HEK293 (cell line): ENCODE data around the gene LYPD3.

Experiments
- CTCF ChIA-PET: fragments of 350-600 bp; formaldehyde crosslinking; extraction: SDS; loops from one replicate; lab custom pipeline; 2021; ENCODE audit warnings: antibody characterized with exemption; lab: Yijun Ruan, JAX
- POLR2A ChIA-PET: fragments of 300-600 bp; formaldehyde crosslinking; extraction: SDS; loops from one replicate; lab custom pipeline; 2020; ENCODE audit warnings: antibody characterized with exemption, inconsistent platforms; lab: Yijun Ruan, JAX
- H3K27ac ChIP-seq: fragments of 200-500 bp; sonication (Bioruptor generic); 2 replicates; pipeline ENCODE4 v1.5.1; 2014; ENCODE audit warnings: low read depth, low read length, control low read depth, inconsistent platforms; ENCODE audit errors: extremely low read depth
- H3K36me3 ChIP-seq, 2 experiments: fragments of 200-500 bp in 1 of 2; sonication (Bioruptor generic) in 1 of 2; 1 replicate in 1 of 2; 2 replicates in 1 of 2; pipeline ENCODE4 v1.5.1; 2014 to 2017; ENCODE audit warnings: inconsistent platforms in 2 of 2, low read length in 2 of 2; ENCODE audit not compliant: control insufficient read depth in 2 of 2, insufficient read depth in 1 of 2
- H3K4me1 ChIP-seq: fragments of 200-500 bp; sonication (Bioruptor generic); 2 replicates; pipeline ENCODE4 v1.5.1; 2014; ENCODE audit warnings: mild to moderate bottlenecking, low read length, inconsistent platforms; ENCODE audit not compliant: control insufficient read depth, insufficient read depth
- H3K4me3 ChIP-seq: 2 replicates; pipeline ENCODE4 v1.5.1; 2011; ENCODE audit warnings: low read depth, mild to moderate bottlenecking, control low read depth, low read length, moderate library complexity
- H3K9me3 ChIP-seq: fragments of 200-500 bp; sonication (Bioruptor generic); 2 replicates; pipeline ENCODE4 v1.5.1; 2014; ENCODE audit warnings: low read depth, low read length, inconsistent platforms; ENCODE audit not compliant: control insufficient read depth, insufficient read depth
- BCL11B ChIP-seq: fragments of 450-650 bp; formaldehyde crosslinking; IDR thresholded peaks from 2 replicates; pipeline ENCODE4 v1.5.1; 2016; ENCODE audit warnings: low read depth, missing biosample characterization, missing genetic modification characterization
- GLIS1 ChIP-seq: fragments of 450-650 bp; formaldehyde crosslinking; IDR thresholded peaks from 2 replicates; pipeline ENCODE4 v1.5.1; 2016; ENCODE audit warnings: missing biosample characterization, missing genetic modification characterization
- PRDM1 ChIP-seq: fragments of 450-650 bp; formaldehyde crosslinking; IDR thresholded peaks from 2 replicates; pipeline ENCODE4; 2016; ENCODE audit warnings: missing biosample characterization, missing genetic modification characterization
- ZBTB17 ChIP-seq: fragments of 450-650 bp; formaldehyde crosslinking; IDR thresholded peaks from 2 replicates; pipeline ENCODE4 v1.5.1; 2016; ENCODE audit warnings: missing biosample characterization, missing genetic modification characterization
- ZIC2 ChIP-seq: fragments of 450-650 bp; formaldehyde crosslinking; IDR thresholded peaks from 2 replicates; pipeline ENCODE4 v1.5.1; 2016; ENCODE audit warnings: missing biosample characterization, missing genetic modification characterization
- ZNF112 ChIP-seq: fragments of 450-650 bp; formaldehyde crosslinking; IDR thresholded peaks from 2 replicates; pipeline ENCODE4 v1.5.0; 2017; ENCODE audit warnings: missing biosample characterization, missing genetic modification characterization
- ZNF302 ChIP-seq: fragments of 450-650 bp; formaldehyde crosslinking; IDR thresholded peaks from 2 replicates; pipeline ENCODE4 v1.5.1; 2016; ENCODE audit warnings: missing biosample characterization, missing genetic modification characterization, low read depth
- ZNF544 ChIP-seq: fragments of 450-650 bp; formaldehyde crosslinking; IDR thresholded peaks from 2 replicates; pipeline ENCODE4 v1.5.0; 2017; ENCODE audit warnings: missing biosample characterization, missing genetic modification characterization
- ZNF768 ChIP-seq: fragments of 450-650 bp; formaldehyde crosslinking; IDR thresholded peaks from 2 replicates; pipeline ENCODE4 v1.5.1; 2018; ENCODE audit warnings: missing biosample characterization, mild to moderate bottlenecking, missing genetic modification characterization
- TF ChIP-seq, protein P1 (sequence below): fragments of 450-650 bp; formaldehyde crosslinking; IDR thresholded peaks from 2 replicates; pipeline ENCODE4 v1.5.1; 2016; ENCODE audit warnings: missing biosample characterization, missing genetic modification characterization
- TF ChIP-seq, protein P2 (sequence below): fragments of 450-650 bp; formaldehyde crosslinking; IDR thresholded peaks from 2 replicates; pipeline ENCODE4 v1.5.1; 2017; ENCODE audit warnings: missing biosample characterization, missing genetic modification characterization
- TF ChIP-seq, protein P3 (sequence below): IDR thresholded peaks from 2 replicates; pipeline ENCODE4 v1.6.1; 2011; ENCODE audit warnings: mild to moderate bottlenecking, low read depth, low read length, borderline replicate concordance

The LYPD3 gene

DNA sequence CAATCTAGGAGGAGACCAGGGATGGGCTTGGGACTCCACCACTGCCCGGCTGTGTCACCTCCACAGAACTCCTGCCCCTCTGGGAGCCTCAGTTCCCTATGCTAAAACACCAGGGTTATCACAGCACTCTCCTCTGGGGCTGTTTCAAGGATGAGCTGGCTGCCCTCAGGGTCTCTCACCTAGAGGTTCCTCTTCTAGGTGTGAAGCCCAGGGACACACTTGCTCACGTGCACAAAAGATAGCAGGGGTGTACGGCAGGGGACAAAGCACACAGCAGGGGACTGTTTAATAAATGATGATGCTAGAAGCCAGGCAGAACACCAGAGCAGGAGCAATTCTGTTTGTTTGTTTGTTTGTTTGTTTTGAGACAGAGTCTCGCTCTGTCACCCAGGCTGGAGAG is 16.8 kb upstream of the LYPD3 start:
- TF ChIP-seq ZIC2 (tag by site-specific recombination) (peak; percentile 92), ZBTB17 (tag by site-specific recombination) (no peak), GLIS1 (tag by site-specific recombination) (peak; percentile 84)
- TF ChIP-seq, protein P1, sequence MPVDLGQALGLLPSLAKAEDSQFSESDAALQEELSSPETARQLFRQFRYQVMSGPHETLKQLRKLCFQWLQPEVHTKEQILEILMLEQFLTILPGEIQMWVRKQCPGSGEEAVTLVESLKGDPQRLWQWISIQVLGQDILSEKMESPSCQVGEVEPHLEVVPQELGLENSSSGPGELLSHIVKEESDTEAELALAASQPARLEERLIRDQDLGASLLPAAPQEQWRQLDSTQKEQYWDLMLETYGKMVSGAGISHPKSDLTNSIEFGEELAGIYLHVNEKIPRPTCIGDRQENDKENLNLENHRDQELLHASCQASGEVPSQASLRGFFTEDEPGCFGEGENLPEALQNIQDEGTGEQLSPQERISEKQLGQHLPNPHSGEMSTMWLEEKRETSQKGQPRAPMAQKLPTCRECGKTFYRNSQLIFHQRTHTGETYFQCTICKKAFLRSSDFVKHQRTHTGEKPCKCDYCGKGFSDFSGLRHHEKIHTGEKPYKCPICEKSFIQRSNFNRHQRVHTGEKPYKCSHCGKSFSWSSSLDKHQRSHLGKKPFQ (tag by site-specific recombination): peak; percentile 87
- Histone ChIP-seq H3K36me3 (peaks cover 0 to 11% of the 10 kb centered on the region in 2 experiments; a peak in 1 of 3 replicates), H3K4me3 (no peak overlapping the region), H3K9me3 (no peaks in the 10 kb centered on the region), H3K4me1 (no peaks in the 10 kb centered on the region), H3K27ac (no peak overlapping the region)
- CTCF ChIA-PET: interaction anchor here (0.6 to 4.6 kb wide), 7 partner anchors 14 to 270 kb away, joined by 3 to 24 read pairs (median 4); no protein-coding TSS in a partner anchor
- POLR2A ChIA-PET: interaction anchor here (0.7 to 2.1 kb wide), 3 partner anchors 9 to 22 kb away, joined by 3 to 11 read pairs (median 4); partner anchors contain the start of gene PHLDB3

DNA sequence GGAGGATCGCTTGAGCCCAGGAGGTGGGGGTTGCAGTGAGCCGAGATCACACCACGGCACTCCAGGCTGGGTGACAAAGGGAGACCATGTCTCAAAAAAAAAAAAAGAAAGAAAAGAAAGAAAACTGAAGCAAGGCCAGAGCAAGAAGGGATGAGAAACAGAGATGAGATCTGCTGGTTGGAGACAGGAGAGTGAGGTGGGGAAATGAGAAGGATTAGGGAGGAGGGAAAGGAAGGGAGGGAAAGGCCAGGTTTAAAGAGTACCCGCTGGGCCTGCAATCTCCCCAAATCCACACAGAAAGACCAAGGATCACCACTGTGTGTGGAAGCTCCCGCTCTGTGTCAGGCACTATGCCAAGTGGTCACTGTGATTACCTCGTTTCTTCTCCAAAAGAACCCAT is 16.3 kb upstream of the LYPD3 start:
- CTCF ChIA-PET: interaction anchor here (0.6 to 4.6 kb wide), 7 partner anchors 16 to 270 kb away, joined by 3 to 24 read pairs (median 3); no protein-coding TSS in a partner anchor
- no peak overlapping the region for H3K4me3 ChIP-seq
- POLR2A ChIA-PET: interaction anchor here (0.7 to 0.8 kb wide), 3 partner anchors 10 to 25 kb away, joined by 3 to 4 read pairs (median 4); no protein-coding TSS in a partner anchor
- no peak overlapping the region for H3K27ac ChIP-seq
- H3K9me3 ChIP-seq: no peaks in the 10 kb centered on the region
- H3K4me1 ChIP-seq: no peaks in the 10 kb centered on the region
- TF ChIP-seq PRDM1 (tag by site-specific recombination) (peak; percentile 90), ZNF302 (tag by site-specific recombination) (no peak), ZNF544 (no peak), ZNF112 (no peak), BCL11B (no peak)
- TF ChIP-seq, protein P1 (tag by site-specific recombination): 0 out of 2 replicates have a peak, but pooled peaks have one; percentile 21
- TF ChIP-seq, protein P2, sequence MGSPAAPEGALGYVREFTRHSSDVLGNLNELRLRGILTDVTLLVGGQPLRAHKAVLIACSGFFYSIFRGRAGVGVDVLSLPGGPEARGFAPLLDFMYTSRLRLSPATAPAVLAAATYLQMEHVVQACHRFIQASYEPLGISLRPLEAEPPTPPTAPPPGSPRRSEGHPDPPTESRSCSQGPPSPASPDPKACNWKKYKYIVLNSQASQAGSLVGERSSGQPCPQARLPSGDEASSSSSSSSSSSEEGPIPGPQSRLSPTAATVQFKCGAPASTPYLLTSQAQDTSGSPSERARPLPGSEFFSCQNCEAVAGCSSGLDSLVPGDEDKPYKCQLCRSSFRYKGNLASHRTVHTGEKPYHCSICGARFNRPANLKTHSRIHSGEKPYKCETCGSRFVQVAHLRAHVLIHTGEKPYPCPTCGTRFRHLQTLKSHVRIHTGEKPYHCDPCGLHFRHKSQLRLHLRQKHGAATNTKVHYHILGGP: no peak
- peaks cover 0 to 11% of the 10 kb centered on the region in 2 experiments; a peak in 1 of 3 replicates for H3K36me3 ChIP-seq

DNA sequence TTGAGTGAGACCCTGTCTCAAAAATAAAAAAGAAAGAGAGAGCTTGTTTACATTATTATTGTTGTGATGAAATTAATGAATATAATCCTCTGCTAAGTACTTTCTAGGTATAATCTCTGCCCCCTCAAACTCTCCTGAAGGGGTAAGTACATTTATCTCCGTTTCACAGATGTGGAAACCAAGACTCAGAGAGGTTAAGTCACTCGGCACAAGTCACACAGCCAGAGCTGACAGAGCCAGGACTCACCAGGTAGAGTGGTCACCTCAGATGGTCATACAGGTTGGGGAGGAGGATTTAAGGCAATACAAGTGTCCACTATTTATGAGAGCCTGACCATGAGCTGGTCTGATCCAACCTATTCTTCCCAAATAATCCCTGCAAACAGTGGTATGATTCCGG is 15.2 kb upstream of the LYPD3 start:
- Histone ChIP-seq H3K36me3 (peaks cover 0 to 12% of the 10 kb centered on the region in 2 experiments; a peak in 1 of 3 replicates), H3K4me3 (no peak overlapping the region), H3K27ac (no peak overlapping the region), H3K4me1 (peaks cover under 1% of the 10 kb centered on the region), H3K9me3 (no peaks in the 10 kb centered on the region)
- CTCF ChIA-PET: interaction anchor here (0.6 to 2.0 kb wide), 9 partner anchors 13 to 172 kb away, joined by 3 to 6 read pairs (median 3); no protein-coding TSS in a partner anchor
- POLR2A ChIA-PET: interaction anchor here (0.7 to 1.6 kb wide), 5 partner anchors 10 to 53 kb away, joined by 4 to 8 read pairs (median 5); partner anchors contain the start of genes PHLDB3 and ZNF575
- TF ChIP-seq ZNF768: peak; percentile 87
- TF ChIP-seq, protein P3, sequence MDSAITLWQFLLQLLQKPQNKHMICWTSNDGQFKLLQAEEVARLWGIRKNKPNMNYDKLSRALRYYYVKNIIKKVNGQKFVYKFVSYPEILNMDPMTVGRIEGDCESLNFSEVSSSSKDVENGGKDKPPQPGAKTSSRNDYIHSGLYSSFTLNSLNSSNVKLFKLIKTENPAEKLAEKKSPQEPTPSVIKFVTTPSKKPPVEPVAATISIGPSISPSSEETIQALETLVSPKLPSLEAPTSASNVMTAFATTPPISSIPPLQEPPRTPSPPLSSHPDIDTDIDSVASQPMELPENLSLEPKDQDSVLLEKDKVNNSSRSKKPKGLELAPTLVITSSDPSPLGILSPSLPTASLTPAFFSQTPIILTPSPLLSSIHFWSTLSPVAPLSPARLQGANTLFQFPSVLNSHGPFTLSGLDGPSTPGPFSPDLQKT: no peak
